MCF 10A (cell line): ENCODE measurements around the gene CUBN. TPM values are rescaled to one million over a fixed set of nuclear protein-coding genes. Genes with fewer than 3 reads are reported as not detected.

Experiments used
- BruUV-seq: library from RNA; stranded (reverse); fragments of 400-500 nt; replicated peaks from 2 replicates; lab custom pipeline; 2021; lab: Mats Ljungman, UMichigan
- CTCF ChIA-PET: fragments of 300-600 bp; sonication (Branson Sonifier 250); formaldehyde crosslinking; extraction: SDS; loops from one replicate; lab custom pipeline; 2021; ENCODE audit warnings: antibody characterized with exemption, inconsistent platforms; lab: Yijun Ruan, JAX
- POLR2A ChIA-PET: fragments of 300-600, 350-650 bp; sonication (Branson Sonifier 250); formaldehyde crosslinking; extraction: SDS; loops from one replicate; lab custom pipeline; 2020; ENCODE audit warnings: antibody characterized with exemption, inconsistent platforms; lab: Yijun Ruan, JAX
- DNase-seq: peaks from one replicate; pipeline ENCODE4 v3.0.0-alpha.2; 2018; ENCODE audit not compliant: unreplicated experiment
- H3K27ac Mint-ChIP-seq: one replicate; pipeline ENCODE4 v1.8.0; 2022; ENCODE audit warnings: mild to moderate bottlenecking, low read depth, mixed read lengths; ENCODE audit not compliant: unreplicated experiment
- H3K27me3 Mint-ChIP-seq: one replicate; pipeline ENCODE4 v1.8.0; 2022; ENCODE audit warnings: mixed read lengths; ENCODE audit not compliant: insufficient read depth, unreplicated experiment
- H3K36me3 Mint-ChIP-seq: one replicate; pipeline ENCODE4 v1.8.0; 2022; ENCODE audit warnings: mild to moderate bottlenecking, moderate library complexity, mixed read lengths; ENCODE audit not compliant: insufficient read depth, unreplicated experiment
- H3K4me1 Mint-ChIP-seq: one replicate; pipeline ENCODE4 v1.8.0; 2022; ENCODE audit warnings: mixed read lengths; ENCODE audit not compliant: insufficient read depth, unreplicated experiment
- H3K4me3 Mint-ChIP-seq: one replicate; pipeline ENCODE4 v1.8.0; 2022; ENCODE audit warnings: mild to moderate bottlenecking, moderate library complexity, mixed read lengths; ENCODE audit not compliant: unreplicated experiment
- H3K9me3 Mint-ChIP-seq: one replicate; pipeline ENCODE4 v1.8.0; 2022; ENCODE audit warnings: mixed read lengths; ENCODE audit not compliant: unreplicated experiment
- intact Hi-C: fragments of 100-400 bp; cut with micrococcal nuclease; formaldehyde crosslinking; loops from 2 replicates; pipeline ENCODE4 v1.14.1; 2022
- total RNA-seq: library from RNA; stranded (reverse); gene quantifications from 2 replicates; pipeline ENCODE4 v1.2.3, GENCODE V29; 2022
- TF ChIP-seq, protein P1 (sequence below): fragments of 200-600 bp; IDR thresholded peaks from one replicate; pipeline ENCODE4 v1.8.0; 2022; ENCODE audit warnings: antibody characterized with exemption, mild to moderate bottlenecking; ENCODE audit not compliant: unreplicated experiment

The CUBN gene
- total RNA-seq, 1 experiment from 2014 or later = 1.3 TPM

DNA sequence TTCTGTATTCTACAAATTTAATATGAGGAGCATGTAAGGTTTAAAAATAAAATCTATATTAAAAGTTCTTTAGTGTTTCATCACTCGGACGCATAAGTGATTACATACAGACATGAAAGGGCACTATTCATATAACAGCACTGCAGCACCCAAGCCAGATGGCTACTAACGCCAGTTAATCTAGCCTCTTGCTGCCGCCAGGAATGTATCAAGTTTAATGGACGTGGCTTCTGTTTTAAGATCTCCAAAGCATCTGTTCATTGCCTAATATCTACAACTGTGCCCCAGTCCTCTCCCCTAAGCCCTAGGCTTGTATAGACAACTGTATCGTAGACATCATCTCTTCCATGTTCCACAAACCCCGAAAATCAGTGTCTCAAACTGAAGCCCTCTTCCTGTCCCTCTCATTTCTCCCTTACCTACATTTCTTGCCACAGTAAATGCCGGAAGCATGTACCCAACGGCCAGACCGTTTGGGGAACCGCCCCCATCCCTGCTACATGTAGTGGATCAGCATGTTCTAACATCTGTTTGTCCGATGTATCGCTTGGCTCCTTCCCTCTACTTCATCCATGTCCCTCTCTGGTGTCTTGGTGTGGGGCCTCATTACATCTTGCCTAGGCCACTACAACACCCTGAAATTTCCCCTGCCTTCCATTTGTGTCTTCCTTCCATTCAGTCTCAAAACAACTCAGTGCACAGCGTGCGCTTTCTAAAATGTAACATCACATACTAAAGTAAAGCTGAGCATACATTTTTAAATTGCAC is 164.9 kb downstream of the CUBN start:
- no peak overlapping the region for H3K4me3 Mint-ChIP-seq
- BruUV-seq = no TSS peak
- no peak for DNase-seq
- ChIA-PET POLR2A (no interaction called here), CTCF (interaction anchor here (0.5 to 0.6 kb wide), 2 partner anchors 105 to 214 kb away, joined by 3 to 5 read pairs; no protein-coding TSS in a partner anchor)
- no peaks in the 10 kb centered on the region for H3K36me3 Mint-ChIP-seq
- TF ChIP-seq, protein P1, sequence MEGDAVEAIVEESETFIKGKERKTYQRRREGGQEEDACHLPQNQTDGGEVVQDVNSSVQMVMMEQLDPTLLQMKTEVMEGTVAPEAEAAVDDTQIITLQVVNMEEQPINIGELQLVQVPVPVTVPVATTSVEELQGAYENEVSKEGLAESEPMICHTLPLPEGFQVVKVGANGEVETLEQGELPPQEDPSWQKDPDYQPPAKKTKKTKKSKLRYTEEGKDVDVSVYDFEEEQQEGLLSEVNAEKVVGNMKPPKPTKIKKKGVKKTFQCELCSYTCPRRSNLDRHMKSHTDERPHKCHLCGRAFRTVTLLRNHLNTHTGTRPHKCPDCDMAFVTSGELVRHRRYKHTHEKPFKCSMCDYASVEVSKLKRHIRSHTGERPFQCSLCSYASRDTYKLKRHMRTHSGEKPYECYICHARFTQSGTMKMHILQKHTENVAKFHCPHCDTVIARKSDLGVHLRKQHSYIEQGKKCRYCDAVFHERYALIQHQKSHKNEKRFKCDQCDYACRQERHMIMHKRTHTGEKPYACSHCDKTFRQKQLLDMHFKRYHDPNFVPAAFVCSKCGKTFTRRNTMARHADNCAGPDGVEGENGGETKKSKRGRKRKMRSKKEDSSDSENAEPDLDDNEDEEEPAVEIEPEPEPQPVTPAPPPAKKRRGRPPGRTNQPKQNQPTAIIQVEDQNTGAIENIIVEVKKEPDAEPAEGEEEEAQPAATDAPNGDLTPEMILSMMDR = no peak
- H3K4me1 Mint-ChIP-seq = peaks cover 12% of the 10 kb centered on the region
- intact Hi-C loops = no loop called here
- no peak overlapping the region for H3K27ac Mint-ChIP-seq
- H3K27me3 Mint-ChIP-seq = no peaks in the 10 kb centered on the region
- no peaks in the 10 kb centered on the region for H3K9me3 Mint-ChIP-seq

DNA sequence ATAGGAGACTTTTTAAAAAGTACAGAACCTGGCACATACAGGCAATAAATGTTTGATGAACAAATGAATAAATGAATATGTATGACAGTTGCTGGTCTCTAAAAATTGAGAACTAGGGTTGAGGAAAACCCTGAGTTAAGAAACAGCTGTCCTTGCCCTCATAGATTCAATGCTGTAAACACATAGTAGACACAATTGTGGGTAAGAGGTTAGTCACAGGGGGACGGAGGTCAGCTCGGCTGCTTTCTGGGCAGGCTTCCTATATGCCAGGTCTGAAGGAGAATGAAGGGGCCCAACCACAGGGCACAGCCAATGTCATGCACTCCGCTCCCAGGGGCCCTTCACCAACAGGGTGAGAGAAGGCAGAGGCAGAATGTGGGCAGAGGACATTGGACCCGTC is 169.1 kb downstream of the CUBN start:
- no TSS peak for BruUV-seq
- intact Hi-C loops = no loop called here
- no peak for DNase-seq
- no peaks in the 10 kb centered on the region for H3K9me3 Mint-ChIP-seq
- H3K4me3 Mint-ChIP-seq = no peak overlapping the region
- TF ChIP-seq, protein P1 = no peak
- H3K27me3 Mint-ChIP-seq = no peaks in the 10 kb centered on the region
- POLR2A ChIA-PET = interaction anchor here (0.8 kb wide), 1 partner anchor 37 kb away, joined by 3 read pairs; no protein-coding TSS in a partner anchor
- no peaks in the 10 kb centered on the region for H3K36me3 Mint-ChIP-seq
- CTCF ChIA-PET = interaction anchor here (0.7 kb wide), 1 partner anchor 270 kb away, joined by 3 read pairs; no protein-coding TSS in a partner anchor
- H3K4me1 Mint-ChIP-seq = peaks cover 6% of the 10 kb centered on the region
- H3K27ac Mint-ChIP-seq = no peak overlapping the region

DNA sequence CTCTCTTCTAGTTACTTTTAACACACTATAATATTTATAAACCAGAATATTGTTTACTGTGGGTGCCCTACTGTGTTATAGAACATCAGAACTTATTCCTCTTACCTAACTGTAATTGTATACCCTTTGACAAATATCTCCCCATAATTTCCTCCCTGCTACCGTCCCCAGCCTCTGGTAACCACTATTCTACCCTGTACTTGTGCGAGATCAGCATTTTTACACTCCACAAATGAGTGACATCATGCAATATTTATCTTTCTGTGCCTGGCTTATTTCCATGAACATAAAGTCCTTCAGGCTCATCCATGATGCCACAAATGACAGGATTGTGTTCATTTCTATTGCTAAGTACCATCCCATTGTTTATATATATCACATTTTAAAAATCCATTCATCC is 172.6 kb downstream of the CUBN start:
- no peaks in the 10 kb centered on the region for H3K9me3 Mint-ChIP-seq
- no peak for DNase-seq
- no peaks in the 10 kb centered on the region for H3K36me3 Mint-ChIP-seq
- no peak overlapping the region for H3K27ac Mint-ChIP-seq
- H3K4me1 Mint-ChIP-seq = peaks cover 6% of the 10 kb centered on the region
- no peak overlapping the region for H3K4me3 Mint-ChIP-seq
- intact Hi-C loops = no loop called here
- POLR2A ChIA-PET = no interaction called here
- BruUV-seq = no TSS peak
- H3K27me3 Mint-ChIP-seq = no peaks in the 10 kb centered on the region
- CTCF ChIA-PET = no interaction called here
- TF ChIP-seq, protein P1 = no peak

DNA sequence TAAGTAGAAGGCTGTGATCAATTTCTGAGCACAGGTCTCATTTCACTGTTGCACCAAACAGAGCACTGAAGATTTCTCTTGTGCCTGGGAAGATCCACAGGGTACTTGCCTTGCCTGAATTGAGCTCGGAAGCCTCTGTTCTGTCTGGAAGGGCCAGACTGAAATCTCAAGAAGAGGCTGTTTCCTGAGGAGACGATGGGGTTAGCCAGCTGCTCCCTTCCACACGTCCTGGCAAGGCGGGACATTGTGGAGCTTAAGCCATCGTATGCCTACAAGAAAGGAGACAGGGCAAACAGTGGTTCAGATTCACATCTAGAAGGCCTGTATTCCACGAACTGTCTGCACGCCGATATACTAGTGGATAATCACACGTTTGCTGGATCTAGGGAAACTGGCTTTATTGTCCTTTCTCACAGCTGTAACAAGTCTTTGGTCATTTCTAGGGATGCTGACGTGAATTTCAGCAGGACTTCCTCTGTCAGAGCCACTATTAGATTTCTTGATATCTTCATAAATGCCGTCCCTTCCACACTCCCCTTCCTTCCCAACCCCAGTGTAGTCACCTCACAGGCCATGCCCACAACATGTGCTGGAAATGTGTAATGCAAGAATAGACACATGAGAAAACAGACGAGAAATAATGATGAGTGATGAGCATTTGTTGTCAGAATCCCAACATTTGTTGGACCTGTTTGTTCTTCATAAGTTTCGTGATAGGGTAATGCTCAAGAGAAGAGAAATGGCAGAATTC is 175.2 kb downstream of the CUBN start:
- ChIA-PET POLR2A (no interaction called here), CTCF (no interaction called here)
- Mint-ChIP-seq H3K27ac (no peak overlapping the region), H3K36me3 (no peaks in the 10 kb centered on the region), H3K4me3 (no peak overlapping the region), H3K4me1 (peaks cover 6% of the 10 kb centered on the region), H3K9me3 (no peaks in the 10 kb centered on the region), H3K27me3 (no peaks in the 10 kb centered on the region)
- no peak for DNase-seq
- TF ChIP-seq, protein P1 = no peak
- intact Hi-C loops = no loop called here
- BruUV-seq = no TSS peak
